Lower leg skin (tissue), 3 donors: ENCODE data around the gene APPBP2.
"Not testable (repeated sequence)": the region's sequence is repeated elsewhere in the genome, so short reads cannot be mapped to it uniquely, and the experiment has no call there.

ENCODE experiments used
- CTCF ChIP-seq, 3 donors: fragments of 450-650 bp; IDR thresholded peaks; one replicate each; pipeline ENCODE4 v1.5.1; 2016; ENCODE audit warnings: antibody characterized with exemption in 3 of 3, mild to moderate bottlenecking in 3 of 3, moderate library complexity in 2 of 3
- POLR2A ChIP-seq, 2 donors: fragments of 450-650 bp; IDR thresholded peaks; one replicate each; pipeline ENCODE4 v1.6.1; 2016 to 2017; ENCODE audit warnings: antibody characterized with exemption in 2 of 2, mild to moderate bottlenecking in 1 of 2, moderate library complexity in 1 of 2

DNA sequence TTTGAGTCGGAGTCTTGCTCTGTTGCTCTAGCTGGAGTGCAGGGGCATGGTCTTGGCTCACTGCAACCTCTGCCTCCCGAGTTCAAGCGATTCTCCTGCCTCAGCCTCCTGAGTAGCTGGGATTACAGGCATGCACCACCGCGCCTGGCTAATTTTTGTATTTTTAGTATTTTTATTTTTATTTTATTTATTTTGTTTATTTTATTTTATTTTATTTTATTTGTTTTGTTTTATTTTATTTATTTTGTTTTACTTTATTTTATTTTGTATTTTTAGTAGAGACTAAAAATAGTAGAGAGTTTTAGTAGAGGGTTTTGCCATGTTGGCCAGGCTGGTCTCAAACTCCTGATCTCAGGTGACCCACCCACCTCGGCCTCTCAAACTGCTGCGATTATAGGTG is 106.2 kb downstream of the APPBP2 start:
- TF ChIP-seq CTCF, POLR2A (IDR thresholded peaks at IDR 0.05): not testable (repeated sequence)
